Measurements from ENCODE around the gene HOXD9. TPM values are rescaled to one million over a fixed set of nuclear protein-coding genes. Genes with fewer than 3 reads are reported as not detected.

HOXD9 gene
- polyA plus RNA-seq, 10 donors: 4.8 to 11.5 (median 5.7) TPM

DNA sequence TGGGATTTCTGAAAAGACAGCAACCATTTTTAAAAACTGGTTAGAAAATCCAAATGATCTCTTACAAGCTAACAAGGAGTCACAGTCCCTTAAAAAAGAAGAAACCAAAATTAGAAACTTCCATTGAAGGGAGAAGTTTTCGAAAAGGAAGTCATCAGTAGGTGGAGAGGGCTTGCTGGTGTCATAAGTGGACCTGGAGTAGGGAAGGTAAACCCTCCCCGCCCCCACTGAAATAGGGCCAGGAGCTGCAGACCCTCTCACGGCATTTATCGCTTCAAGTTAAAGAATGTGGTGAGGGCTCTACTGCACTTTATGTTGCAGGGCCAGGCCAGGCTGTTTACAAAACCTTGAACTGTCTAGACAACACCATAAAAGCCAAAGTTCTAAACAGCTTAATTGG is 12.6 kb upstream of the HOXD9 start:
- no peak for DNase-seq

DNA sequence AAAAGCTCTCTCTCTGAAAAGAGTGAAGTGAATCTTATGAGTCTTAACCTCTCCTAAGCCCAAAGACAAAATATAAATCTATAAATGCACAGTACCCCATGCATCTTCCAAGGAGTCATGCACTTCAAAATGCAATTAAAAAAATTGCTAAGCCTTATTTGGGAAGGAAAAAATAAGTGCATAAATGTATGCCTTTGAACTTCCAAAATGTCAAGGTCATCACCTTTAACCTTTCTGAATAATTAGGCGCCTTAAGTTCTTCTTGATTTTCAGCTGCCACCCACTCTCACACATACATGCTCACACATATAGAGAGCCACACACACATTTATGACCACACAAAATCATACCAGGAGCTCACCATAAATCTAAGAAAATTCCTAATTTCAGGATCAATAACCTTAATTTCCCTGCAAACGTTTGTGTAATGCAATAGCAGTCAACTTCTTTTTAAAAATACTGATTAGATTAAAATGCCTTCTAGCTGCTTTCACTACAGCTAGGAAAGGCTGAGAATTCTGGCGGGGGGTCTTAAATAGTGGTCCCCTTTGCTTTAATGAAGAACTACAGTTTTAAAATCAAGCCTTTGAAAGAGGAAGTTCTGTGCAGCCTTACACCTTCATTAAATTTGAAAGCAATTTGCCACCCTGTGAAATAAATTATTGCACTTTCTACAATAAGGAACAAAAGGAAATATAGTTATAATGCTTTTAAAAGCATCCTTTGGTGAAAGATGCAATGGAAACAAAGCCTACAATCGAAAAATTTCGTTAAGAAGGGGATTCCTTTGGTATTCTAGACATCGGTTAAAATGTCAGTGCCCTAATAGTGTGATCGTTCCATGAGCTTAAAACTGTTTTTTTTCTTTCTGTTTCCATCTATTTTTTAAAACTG is 11.9 kb upstream of the HOXD9 start:
- no peak for DNase-seq

DNA sequence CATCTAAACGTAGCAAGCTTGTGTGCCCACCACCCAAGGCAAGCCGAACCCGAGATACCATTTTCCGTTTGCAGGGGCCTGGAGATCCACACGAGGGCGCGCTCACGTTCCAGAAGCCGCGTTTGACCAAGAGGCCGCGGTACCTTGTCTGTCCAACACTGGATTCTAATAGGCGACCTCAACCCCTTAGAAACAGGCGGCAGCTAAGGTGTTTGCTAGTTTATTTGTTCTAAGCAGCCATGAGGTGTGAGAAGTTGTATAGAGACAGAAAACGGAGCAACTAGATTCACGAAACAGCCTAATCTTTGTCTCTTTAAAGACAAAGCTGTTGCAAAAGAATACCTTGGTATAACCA is 11.2 kb upstream of the HOXD9 start:
- DNase-seq: peak in 2 of 3 donors; percentile 73 to 91

DNA sequence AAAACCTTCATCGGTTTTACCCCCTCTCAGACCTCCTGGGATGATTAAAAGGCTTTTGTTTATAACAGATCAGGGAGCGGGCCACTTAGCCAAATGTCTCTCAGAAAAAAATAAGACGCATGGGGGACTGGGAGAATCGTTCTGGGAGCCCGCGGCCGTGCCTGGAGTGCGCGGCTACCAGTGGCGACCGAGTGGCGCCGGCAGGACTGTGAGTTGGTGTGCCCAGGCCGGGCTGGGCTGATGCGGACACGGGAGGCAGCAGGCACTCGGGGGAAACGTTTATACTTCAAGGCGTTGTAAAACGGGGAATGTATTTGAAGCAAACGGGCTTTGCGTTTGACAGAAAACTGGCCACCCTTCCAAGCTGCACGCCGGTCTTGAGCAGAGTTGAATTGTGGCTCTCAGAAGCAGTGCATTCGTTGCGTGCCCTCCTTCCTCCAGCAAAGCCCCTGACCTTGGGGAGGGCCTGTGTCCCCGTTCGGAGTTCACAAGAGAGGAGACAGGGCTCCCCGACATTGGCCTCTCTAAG is 10.6 kb upstream of the HOXD9 start:
- peak in 1 of 3 donors; percentile 55 for DNase-seq

DNA sequence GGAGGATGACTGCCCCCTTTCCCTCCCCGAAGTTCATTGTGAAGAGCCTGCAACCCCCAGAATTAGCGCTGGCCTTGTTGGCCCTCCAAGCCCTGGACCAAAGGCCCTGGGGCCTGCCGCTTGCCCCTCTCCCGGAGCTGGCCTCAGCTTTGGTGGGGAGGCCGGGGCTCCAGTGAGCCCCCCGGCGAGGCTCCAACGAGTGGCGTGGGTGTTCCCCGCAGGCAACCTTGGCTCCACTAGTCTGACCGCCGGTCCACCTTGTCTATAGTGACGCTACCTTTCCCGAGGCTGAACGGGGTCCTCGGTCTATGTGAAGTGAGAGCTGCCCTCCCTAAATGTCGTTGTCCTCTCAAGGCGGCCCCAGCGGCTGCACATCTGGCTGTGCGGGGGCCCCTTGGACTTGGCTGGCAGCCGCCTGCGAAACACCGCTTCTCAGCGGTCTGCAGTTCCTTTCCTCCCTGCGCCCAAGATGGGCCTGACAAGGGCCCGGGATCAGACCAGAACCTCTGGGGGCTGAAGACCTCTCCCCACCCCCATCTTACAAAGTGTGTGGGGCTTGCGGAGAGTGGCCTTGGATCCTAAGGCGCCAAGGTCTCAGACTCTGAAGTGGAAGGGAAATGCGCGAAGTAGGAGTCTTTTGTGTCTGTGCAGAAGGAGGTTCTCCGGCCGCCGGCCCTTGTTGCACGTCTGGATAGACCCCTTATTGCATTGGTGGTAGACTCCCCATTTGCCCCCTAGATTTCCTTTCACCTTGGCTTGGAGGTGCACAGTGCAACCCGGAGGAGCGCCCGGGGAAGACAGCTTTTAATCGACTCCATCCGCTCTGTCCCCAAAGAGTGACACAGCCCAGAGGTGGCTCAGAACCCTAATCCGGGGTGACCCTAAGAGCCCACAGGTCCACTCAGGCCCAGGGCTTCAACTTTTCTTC is 9.9 kb upstream of the HOXD9 start:
- peak in 1 of 3 donors; percentile 52 for DNase-seq

DNA sequence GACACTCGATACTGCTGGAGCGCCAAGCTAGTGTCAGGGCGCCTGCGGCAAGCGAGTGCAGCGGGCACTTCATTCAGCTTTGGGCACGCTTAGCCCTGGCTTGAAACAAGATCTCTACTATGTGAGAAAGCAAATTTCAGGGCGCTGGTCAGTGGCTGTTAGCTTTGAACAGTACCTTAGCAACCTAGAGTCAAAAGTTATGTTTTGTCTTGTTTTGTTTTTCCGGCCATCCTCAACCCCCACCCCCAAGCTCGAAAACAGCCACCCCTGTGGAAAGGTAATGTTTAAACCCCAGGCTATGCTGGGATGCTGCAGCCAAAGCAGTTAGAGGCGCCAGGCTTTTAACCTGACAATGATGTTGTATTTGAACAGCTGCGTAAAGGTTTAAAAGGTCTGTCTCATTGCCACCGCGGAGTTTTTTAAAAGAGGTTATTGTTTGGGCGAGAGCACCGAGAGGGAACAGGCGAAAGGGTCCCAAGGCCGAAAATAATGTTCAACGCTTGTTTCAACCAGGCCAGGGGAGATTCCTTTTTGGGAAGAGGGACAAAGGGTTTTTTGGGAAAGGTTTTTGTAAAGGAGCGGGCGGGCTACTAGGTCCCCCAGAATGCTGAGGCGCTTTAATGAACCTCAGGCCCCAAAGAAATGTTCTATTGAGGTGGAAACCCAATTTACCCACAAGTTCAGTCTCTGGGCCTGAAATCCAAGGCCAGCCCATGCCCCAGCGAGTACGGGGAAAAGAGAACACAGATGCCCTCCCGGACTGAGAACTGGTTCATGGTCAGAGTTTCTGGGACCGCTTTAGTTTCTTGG is 8.2 kb upstream of the HOXD9 start:
- no peak for DNase-seq

DNA sequence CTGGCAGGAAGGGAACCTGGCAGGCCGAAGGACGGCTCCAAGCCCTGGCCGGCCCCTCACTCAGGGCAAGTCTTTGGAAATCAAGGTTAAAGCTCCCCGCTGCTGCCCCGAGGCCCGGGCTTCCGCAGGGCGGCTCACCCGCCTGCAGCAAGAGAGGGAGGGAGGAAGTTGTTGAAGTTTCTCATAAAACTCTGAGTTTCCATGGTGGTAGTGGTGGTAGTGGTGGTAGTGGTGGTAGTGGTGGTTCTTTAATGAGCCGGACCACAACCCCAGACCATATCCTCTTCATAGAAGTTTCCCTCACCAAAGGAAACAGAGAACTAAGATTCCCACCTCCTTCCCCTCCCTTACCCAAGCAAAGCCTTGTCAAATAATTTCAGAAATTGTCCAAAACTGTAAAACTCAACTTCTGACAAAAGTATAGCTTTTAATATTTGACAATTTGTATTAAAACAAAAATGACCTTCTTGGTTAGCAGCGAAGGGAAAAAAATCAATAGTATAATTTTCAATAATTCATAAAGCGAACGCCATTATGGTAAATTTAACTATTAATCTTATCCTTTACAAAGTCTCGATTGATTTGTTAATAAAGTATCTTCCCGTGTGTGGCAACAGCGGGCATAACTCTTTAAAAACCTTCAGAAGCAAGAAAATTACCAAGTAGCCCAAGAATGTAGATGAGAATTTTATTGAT is 7.4 kb upstream of the HOXD9 start:
- no peak for DNase-seq

DNA sequence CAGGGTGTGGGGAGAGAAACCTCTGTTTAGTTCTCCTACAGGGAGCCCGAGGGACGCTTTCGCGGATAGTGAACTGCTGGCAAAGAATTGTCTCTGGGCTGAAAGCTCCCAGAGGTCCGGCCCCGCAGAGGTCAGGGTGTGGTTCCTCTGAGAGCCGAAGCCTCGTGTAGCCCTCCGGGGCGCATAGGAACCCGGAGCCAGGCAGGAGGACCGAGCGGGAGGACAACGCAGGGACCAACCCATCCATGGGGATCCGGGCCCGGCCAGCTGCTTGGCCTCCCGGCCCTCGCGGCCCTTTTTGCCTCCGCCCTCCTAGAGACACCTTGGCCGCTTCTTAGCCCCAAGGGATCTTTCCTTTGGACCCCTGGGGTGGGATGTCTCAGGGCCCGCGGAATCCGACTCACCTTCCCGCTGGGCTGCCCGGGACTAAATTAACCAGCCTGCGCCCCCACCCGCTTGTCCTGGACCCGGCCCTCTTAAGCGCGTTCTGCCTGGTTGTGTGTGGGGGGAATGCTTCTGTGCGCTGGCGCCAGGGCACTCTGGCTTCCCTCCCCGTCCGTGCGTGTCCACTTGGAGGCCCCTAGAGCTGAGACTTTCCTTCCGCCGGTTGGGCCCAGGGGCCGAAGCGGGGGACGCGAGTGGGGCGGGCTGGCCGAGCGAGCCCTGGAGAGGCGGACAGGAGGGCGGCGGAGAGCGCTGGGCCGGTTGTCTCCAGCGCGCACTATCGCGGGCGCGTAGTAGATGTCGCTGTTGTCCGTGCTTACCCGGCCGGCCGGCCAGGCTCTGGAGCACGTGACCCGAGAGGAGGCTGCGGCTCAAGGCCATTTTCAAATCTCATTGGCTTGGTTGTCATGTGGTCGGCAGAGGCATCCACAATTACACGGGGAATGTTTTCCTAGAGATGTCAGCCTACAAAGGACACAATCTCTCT is 6.4 kb upstream of the HOXD9 start, which contains the start of gene HOXD10:
HOXD10 (plus strand) TSS at position 896 of the 931 bp plus-strand sequence. CDS start 56 bp downstream, outside the sequence.
- DNase-seq: peak in 2 of 3 donors; percentile 84 to 91

DNA sequence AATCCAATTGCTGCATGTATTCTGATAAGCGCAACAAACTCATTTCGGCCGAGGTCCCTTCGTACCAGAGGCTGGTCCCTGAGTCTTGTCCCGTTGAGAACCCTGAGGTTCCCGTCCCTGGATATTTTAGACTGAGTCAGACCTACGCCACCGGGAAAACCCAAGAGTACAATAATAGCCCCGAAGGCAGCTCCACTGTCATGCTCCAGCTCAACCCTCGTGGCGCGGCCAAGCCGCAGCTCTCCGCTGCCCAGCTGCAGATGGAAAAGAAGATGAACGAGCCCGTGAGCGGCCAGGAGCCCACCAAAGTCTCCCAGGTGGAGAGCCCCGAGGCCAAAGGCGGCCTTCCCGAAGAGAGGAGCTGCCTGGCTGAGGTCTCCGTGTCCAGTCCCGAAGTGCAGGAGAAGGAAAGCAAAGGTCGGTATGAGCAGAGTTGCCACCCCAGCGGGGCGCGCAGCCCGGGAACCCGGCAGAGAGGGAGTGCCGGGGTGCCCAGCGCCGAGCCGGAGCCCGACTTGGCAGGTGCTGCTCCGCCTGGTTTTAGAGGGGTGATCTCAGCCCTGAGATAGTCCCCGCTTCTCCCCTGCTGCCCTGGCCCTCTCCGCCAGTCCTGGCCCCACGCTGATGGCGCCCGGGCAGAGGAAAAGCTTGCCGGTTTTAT is 5.2 kb upstream of the HOXD9 start:
- no peak for DNase-seq

DNA sequence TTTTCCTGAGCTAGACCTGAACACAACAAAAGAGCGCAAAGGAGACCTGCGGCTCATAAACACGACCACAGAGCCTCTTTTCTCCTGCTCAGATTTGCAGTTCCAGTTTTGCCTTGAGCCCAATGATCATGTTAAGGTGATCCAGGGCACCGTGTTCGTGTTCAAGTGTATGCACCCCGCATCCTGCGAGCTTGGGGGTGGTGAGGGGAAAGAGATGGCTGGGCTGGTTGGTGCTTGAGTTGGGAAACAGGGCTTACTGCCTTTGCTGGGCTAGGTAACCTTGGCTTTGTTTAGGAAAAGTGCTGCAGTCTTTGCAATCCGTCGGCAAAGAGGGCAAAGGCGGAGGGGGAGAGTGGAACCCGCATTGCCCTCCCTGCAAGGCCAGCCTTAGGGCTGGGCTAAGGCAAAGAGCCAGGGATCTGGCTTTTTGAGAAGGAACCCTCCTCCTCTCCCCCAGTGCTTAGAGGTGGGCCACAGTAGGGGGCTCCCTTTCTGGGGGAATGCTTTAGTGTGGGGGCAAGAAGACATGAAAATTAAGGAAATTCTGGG is 4.6 kb upstream of the HOXD9 start:
- DNase-seq: no peak

DNA sequence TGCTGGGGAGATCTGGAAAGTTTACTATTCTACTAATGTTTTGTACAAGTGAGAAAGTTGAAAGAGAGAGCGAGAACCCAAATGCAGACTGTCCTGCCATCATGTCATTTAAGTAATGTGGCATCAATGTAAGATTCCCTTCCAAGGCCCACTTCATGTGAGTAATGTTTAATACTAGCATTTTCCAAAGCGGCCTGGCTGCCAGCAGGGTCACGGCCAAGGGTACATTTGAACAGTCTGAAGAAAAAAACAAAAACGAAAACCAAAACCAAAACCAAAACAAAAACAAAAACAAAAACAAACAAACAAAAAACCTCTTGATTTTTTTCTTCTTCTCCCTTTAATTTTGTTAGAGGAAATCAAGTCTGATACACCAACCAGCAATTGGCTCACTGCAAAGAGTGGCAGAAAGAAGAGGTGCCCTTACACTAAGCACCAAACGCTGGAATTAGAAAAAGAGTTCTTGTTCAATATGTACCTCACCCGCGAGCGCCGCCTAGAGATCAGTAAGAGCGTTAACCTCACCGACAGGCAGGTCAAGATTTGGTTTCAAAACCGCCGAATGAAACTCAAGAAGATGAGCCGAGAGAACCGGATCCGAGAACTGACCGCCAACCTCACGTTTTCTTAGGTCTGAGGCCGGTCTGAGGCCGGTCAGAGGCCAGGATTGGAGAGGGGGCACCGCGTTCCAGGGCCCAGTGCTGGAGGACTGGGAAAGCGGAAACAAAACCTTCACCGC is 3.7 kb upstream of the HOXD9 start:
- DNase-seq: peak in 1 of 3 donors; percentile 75

DNA sequence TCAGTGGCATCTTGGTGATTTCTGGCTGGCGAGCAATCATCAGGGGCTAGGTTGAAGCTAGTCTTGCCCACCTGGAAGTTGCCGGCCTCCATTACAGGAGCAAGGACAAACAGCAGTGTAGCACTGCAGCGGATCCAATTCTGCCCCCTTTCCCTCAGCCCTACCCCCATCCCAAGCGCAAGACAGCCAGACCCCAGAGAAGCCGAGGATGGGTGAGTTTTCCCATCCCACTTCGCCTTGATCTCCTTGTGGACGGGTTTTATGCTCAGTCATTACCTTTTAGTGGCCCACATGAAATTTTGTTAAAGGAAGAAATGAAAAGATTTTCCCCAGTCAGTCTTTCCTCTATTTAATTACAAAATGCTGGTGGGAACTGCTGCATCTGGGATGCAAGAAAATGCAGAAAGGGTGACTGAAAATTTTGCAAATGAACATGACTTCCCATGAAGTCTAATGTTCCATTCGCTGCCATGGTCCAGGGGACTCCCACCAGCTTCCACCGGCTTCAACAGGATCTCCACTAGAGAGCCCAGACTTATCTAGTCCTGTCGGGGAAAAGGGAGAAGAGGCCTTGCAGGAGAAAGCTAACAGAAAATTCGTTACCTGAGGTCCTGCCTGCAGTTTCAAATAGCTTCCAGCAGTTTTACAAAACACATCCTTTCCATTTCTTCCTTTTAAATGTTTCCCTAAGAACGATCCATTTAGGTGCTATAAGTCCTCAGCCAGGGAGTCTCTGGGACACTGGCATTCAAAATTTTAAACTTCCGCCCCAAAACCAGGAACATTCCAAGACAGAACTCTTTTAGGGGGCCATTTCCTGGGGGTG is 1.9 kb upstream of the HOXD9 start:
- no peak for DNase-seq

DNA sequence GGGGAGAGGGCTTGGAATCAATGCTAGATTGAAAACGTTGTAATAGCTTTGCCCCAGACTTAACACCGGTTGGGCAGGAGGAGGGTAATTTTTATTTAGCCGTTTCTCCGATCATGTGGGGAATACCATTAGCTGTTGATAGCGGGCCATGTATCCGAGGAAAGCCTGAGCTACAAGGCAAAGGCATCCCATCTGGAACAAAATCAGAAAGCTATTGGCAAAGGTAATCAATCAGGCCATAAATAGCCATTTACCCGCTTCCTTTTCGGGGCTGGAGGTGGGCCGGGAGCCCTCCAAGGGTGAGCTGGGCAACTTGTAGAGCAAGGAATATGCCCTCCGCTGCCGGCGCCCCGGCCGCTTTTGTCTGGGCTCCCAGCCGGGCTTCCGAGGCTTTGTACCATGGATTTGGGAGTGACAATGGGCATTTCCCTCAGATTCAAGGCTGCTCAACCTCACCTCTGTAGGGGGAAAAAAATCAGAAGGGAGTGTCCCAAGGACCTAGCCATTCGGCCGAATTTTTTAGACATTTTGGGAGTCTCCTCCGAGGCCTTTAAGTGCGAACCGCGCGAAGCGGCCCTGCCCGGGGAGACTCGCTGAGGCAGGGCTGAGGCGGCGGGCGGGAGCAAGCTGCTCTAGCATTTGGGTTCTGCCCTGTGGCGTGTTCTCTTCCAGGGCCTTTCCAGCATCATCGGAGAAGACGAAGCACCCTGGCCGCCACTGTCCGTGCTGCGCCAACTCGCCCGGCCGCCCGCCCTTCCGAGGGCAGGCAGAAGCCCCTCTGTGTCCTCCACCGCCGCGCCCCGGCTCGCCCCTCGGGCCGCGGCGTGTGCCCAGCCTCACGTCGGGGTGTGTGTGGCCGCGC is 1.1 kb upstream of the HOXD9 start:
- no peak for DNase-seq

DNA sequence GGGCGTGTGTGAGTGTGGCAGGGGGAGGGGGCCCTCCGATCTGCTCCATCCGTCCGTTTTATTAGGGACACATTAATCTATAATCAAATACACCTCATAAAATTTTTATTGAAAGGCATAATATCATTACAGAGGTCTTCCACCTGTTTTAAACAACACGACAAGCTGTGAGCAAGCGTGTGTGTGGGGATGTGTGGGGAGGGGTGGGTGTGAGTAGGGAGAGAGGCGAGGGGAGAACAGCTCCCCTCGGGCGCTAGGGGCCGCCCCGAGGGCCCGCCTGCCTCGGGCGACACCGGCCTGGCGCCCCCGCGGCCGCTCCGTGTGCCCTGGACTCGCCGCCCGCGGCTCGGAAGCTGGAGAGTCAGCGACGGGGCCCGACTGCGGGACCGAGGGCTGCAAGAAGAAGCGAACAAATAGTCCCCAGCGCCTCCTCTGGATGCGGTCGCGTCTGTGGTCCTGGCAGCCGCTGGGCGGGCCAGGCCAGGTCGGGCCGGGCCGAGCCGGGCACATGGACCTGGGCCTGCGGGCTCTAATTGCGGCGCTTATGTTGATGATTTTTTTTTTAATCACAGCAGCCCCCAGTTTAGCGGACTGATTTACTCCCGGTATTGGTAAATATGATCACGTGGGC is 352 bp upstream of the HOXD9 start:
- DNase-seq: peak in 2 of 3 donors; percentile 61 to 85

DNA sequence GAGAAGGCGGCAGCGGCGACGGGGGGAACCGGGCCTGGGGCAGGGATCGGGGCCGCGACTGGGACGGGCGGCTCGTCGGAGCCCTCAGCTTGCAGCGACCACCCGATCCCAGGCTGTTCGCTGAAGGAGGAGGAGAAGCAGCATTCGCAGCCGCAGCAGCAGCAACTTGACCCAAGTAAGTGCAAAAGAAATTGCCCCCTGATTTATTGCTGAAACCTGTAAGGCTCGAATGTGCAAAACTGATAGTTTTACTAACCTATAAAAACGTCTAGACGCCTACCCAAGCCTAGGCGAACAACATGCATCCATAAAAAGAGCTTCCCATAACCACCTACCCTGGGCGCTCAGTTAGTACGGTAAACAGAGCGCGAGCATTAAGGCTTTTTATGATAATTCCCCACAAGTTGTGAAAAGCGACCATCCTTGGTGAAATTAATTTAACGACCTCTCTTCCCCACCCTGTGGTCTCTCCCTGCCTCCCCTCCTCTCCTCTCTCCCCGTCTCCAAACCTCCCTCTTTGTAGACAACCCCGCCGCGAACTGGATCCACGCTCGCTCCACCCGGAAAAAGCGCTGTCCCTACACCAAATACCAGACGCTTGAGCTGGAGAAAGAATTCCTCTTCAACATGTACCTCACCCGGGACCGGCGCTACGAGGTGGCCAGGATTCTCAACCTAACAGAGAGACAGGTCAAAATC is 1.0 kb downstream of the HOXD9 start:
- peak in 1 of 3 donors; percentile 84 for DNase-seq

All from muscle of back (tissue), 11 donors.